ENCODE results near the gene S100A11. TPM values are rescaled to one million over a fixed set of nuclear protein-coding genes. Genes with fewer than 3 reads are reported as not detected.

The S100A11 gene
- total and polyA plus RNA-seq, 9 of the 15 experiments (the other 6 are each of a cell fraction or from before 2014, with no cell fraction given), result 131 to 808 (median 235) TPM

- no peak for TF ChIP-seq CLOCK (CRISPR knock-in tag; IDR thresholded peaks at IDR 0.05; ENCODE audit: borderline replicate concordance)
- 0 out of 2 replicates have a peak, but pooled peaks have one; percentile 44 for TF ChIP-seq MTA3 (IDR thresholded peaks at IDR 0.05; ENCODE audit: borderline replicate concordance)
- peak; percentile 79 for TF ChIP-seq THAP12 (CRISPR knock-in tag; IDR thresholded peaks at IDR 0.05)
- no peak; the same call in 1 of the 2 replicates for TF ChIP-seq HDAC2 (IDR thresholded peaks at IDR 0.05)
- no peak for TF ChIP-seq E2F5 (CRISPR knock-in tag; IDR thresholded peaks at IDR 0.05)
- TF ChIP-seq ATF4 (CRISPR knock-in tag; IDR thresholded peaks at IDR 0.05), result no peak
- no peak for TF ChIP-seq ZNF280A (IDR thresholded peaks at IDR 0.05; ENCODE audit: low read depth, partially characterized antibody)
- no peak for TF ChIP-seq ZFP36 (IDR thresholded peaks at IDR 0.05; ENCODE audit: low read depth, low read length, partially characterized antibody)
- no peak for TF ChIP-seq FOXJ2 (tag; IDR thresholded peaks at IDR 0.05)
- TF ChIP-seq WHSC1 (IDR thresholded peaks at IDR 0.05; ENCODE audit: low read length), result no peak
- TF ChIP-seq TGIF2 (CRISPR knock-in tag; IDR thresholded peaks at IDR 0.05), result no peak
- peak; percentile 83 for TF ChIP-seq ELF1 (tag; IDR thresholded peaks at IDR 0.05)
- peak; percentile 53; the same call in 1 of the 2 replicates for TF ChIP-seq ZNF512 (tag; IDR thresholded peaks at IDR 0.05)
- no peak for TF ChIP-seq STAT5B (CRISPR knock-in tag; IDR thresholded peaks at IDR 0.05)
Observed at GRCh38 chr1:152036267-152037216, at the start of gene S100A11 (continued).
